Lower leg skin (tissue), 3 donors: ENCODE data around the gene HLA-E.

Source experiments
- POLR2A ChIP-seq, 2 donors: fragments of 450-650 bp; IDR thresholded peaks; one replicate each; pipeline ENCODE4 v1.6.1; 2016 to 2017; ENCODE audit warnings: antibody characterized with exemption in 2 of 2, mild to moderate bottlenecking in 1 of 2, moderate library complexity in 1 of 2
- TF ChIP-seq, protein P1 (sequence below), 3 donors: fragments of 450-650 bp; IDR thresholded peaks; one replicate each; pipeline ENCODE4 v1.5.1; 2016; ENCODE audit warnings: antibody characterized with exemption in 3 of 3, mild to moderate bottlenecking in 3 of 3, moderate library complexity in 2 of 3

- TF ChIP-seq, protein P1, sequence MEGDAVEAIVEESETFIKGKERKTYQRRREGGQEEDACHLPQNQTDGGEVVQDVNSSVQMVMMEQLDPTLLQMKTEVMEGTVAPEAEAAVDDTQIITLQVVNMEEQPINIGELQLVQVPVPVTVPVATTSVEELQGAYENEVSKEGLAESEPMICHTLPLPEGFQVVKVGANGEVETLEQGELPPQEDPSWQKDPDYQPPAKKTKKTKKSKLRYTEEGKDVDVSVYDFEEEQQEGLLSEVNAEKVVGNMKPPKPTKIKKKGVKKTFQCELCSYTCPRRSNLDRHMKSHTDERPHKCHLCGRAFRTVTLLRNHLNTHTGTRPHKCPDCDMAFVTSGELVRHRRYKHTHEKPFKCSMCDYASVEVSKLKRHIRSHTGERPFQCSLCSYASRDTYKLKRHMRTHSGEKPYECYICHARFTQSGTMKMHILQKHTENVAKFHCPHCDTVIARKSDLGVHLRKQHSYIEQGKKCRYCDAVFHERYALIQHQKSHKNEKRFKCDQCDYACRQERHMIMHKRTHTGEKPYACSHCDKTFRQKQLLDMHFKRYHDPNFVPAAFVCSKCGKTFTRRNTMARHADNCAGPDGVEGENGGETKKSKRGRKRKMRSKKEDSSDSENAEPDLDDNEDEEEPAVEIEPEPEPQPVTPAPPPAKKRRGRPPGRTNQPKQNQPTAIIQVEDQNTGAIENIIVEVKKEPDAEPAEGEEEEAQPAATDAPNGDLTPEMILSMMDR (IDR thresholded peaks at IDR 0.05): no peak
- no peak for TF ChIP-seq POLR2A (IDR thresholded peaks at IDR 0.05)
Measured at GRCh38 chr6:30461055-30461454, 28.3 kb upstream of the HLA-E start.
